Measurements from ENCODE around the gene MAD2L2.

Gene MAD2L2

DNA sequence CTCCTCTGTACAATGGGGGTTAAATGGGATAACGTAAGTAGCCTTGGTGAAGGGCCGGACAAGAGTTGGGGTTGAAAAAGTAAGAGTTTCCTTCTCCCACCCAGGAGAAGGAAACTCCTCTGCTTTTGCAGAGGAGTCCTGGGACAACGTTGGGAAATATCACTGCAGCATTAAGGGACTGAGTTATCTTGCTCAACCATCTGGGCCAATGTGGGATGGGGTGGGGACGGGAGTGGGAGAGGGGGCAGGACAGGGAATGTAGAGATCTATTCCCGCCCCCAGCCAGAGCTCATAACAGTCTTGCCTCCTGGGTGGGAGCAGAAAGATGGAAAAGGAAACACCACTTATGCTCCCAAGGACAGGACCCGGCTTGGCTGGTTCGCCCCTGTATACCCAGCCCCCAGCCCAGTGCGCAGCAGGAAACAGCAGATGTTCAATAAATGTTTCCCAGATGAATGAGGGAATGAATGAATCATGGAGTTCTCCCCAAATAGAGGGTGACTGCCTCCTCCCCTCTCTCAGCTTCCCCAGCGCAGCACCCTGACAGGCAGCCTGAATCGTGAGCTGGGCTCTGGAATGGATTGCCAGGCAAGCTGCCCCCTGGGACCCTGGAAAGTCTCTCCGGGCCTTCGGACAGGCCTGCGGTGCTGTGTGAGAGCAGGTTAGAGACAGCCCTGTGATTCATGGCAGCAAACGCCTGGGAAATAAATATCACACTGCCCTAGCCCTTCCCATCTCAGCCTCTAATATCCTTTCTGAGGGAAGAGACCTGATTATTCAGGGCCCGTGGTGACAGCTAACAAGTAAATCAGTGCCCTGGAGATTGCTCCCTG is 51.5 kb downstream of the MAD2L2 start:
- DNase-seq (ENCODE audit: low read depth), result no peak

DNA sequence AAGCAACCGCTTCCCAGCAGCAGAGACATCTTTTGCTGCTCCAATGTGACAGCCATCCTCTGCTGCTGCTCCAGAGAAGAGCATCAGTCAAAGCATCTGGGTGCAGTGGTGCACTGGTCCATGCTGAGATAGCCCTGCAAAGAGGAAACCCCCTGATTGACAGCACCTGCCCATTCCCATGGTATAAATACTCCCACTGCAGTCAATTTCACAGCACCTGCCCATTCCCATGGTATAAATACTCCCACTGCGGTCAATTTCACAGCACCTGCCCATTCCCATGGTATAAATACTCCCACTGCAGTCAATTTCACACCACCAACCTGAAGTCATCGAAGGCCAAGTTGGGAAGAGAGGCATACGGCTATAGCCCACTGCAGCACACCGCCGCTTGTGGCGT is 52.2 kb downstream of the MAD2L2 start:
- DNase-seq (ENCODE audit: low read depth), result no peak

DNA sequence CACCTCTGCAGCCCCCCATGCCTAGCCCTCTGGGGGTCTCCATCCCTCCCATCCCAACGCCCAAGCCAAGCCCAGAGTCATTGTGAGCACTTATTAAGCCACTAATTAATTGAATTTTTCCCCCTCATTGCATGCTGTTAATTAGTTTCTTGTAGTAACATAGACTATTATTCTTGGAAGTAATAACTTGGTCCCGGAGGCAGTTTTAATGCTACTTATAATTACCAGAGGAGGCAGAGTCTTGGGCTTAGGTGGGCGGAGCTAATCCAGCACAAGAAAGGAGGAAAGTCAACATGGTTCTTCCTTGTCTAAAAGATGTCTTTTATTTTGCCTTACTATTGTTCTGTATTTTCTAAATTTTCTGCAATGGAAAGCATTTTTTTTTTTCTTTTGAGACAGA is 54.4 kb downstream of the MAD2L2 start:
- DNase-seq (ENCODE audit: low read depth), result no peak

Measured in ELR (cell line).